GM18507 (cell line): ENCODE data around the gene ATP10D.

Experiments used
- DNase-seq: peaks from one replicate; pipeline ENCODE4 v3.0.0; 2011; ENCODE audit warnings: low read depth; ENCODE audit not compliant: insufficient read length; ENCODE audit errors: extremely low spot score
- FAIRE-seq: peaks from 2 replicates; lab custom pipeline; 2011; peaks lifted over from hg19 to GRCh38; lab: Jason Lieb, UNC

Gene ATP10D

DNA sequence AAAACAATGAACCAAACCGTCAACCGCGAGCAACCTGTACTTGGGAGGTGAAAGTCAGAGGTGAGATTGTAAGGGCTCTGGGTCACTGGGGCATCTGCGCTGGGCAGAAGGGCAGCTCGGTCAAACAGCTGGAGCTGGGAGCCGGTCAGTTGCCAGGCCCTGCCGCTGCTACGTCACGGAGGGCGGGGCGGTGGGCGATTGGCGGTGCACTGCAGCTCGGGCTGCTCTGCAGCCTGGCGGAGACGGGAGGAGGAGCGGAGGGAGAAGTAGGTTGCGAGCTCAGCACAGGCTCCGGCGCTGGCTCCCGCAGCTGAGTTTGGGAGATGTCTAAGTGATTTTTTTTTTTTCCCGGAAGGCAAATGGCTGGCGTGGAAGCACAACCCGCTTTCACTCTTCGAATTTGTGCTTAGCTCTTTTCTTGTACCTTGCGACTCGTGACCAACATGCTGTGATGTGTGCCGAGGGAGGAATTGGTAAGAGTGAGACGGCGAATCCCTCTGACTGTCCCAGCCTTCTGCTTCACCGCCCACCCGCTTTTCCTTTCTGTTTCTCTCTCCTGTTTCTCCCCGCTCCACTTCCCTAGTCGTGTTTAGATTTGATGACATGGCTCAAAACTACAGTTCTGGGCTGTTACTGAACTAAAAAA is at the start of gene ATP10D:
Gene ATP10D (plus strand): TSS at position 229 of the 646 bp plus-strand sequence. CDS start 27,266 bp downstream, outside the sequence.
- DNase-seq (peak; percentile 60), FAIRE-seq (peak; percentile 99)

- DNase-seq (no peak), FAIRE-seq (peak; percentile 5)
Observed at GRCh38 chr4:47442980-47443379, 42.1 kb upstream of the ATP10D start.

DNA sequence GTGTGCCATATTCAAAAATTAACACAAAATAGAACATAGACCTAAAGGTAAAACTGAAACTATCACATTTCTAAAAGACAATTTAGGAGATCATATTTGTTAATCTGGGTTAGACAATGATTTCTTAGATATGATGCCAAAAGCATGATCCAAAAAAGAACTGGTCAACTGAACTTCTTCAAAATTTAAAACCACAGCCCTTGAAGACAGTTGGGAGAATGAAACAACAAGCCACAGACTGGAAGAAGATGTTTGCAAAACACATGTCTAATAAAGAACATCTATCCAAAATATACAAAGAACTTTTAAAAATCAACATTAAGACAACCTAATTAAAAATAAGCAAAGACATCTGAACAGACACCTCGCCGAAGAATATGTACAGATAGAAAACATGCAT is 41.0 kb upstream of the ATP10D start:
- DNase-seq = no peak
- no peak for FAIRE-seq

DNA sequence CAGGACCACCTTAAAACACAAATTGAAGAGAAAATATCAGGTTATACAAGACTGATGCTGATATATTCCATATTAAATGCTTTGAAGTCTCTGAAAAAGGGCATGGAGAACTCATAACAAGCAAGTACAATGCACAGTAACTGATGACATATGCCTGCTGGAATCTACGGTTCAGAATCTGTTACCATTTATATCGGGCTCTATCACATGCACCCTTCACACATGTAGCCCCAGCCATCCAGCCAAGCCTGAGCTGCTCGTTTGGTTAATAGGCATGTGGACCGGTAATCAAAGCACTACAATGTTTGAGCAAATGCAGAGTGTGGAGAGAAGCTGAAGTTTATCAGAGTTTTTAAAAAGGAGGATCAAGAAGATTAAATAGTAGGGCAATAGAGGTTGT is 33.4 kb upstream of the ATP10D start:
- FAIRE-seq = no peak
- no peak for DNase-seq

GRCh38 chr4:47462799-47463234 is 22.3 kb upstream of the ATP10D start:
- FAIRE-seq (peak; percentile 18), DNase-seq (no peak)

DNA sequence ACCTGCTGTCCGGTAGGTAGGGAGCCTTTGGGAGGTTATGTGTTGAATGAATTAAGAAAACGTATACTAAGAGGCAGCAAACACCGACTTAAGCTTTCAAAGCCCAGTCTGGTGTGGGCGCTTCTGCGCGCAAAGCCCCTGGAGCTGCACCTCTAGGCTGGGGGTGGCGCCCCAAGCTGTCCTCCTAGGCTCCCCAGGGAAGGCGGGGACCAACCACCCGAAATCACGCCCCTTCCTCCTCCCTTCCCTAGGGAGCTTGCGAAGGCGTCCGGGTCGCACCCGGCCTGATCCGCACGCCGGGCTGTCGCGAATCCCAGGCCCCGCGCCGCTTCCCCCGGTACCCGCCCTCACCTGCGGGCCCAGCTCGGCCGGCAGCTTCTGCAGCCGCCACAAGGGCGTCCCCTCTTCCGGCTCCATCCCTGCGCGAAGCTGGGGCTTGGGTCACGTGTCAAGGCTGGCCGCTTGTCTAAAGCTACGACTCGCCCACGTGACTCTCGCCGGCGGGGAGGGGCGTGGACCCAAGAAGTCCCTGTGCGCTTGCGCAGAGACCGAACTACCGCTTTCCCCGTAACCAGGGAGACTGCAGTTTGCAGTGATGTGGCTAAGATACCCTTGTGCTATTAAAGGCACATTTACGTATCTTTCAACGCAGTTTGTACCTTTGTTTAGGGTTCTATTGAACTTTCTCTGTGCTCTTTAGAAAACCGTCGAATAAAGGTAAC is 21.7 kb upstream of the ATP10D start, which contains the start of gene COMMD8:
Gene COMMD8 (minus strand): TSS at position 468 of the 722 bp plus-strand sequence. CDS start 51 bp downstream, at position 417.
- peak; percentile 92 for DNase-seq
- peak; percentile 100 for FAIRE-seq

DNA sequence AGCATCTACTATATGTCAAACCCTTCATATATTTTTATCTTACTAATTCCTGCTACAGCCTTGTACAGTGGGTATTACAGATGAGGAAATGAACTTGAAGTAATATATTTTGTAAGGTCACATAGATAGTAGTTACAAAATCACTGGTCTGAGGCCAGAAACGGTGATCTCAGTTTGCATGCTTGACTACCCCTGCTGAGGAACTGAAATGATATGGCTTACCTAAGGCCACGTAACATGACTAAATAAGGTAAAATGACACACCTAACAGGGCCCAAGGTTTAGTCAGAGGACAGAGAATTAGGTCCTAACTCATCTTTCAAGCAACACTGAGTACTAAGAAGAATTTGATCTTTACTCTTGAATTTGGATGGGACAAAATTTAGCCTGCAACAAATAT is 20.1 kb upstream of the ATP10D start:
- FAIRE-seq (peak; percentile 80), DNase-seq (no peak)

DNA sequence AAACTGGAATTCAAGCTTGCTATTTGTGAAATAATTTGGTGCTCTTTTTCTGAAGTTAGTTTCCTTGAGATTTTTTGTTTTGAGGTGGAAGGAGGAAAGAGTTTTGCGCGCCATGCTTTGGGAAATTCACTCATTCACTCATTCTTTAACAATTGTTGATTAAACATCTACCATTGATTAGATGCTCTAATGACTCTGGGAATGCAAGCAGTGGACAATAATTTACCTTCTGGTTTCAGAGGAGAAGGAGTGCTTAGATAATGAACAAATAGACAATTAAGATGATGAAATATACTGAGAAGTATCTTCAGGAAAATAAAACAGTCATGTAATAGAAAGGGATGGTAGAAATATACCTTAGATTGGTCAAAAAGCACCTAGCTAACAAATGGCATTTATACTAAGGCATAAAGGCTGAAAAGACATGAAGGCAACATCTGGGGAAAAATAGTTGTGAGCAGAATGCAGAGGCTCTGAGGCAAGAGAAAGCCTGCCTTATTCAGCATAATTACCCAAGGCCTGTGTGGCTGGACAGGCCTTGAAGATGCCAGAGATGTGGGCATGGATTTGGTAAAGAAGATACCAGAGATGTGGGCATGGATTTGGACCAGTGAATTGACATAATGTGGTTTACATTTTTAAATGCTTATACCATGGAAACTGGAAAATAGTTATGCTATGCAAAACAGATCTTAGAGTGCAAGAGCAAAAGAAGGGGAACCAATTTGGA is 18.9 kb upstream of the ATP10D start:
- no peak for FAIRE-seq

DNA sequence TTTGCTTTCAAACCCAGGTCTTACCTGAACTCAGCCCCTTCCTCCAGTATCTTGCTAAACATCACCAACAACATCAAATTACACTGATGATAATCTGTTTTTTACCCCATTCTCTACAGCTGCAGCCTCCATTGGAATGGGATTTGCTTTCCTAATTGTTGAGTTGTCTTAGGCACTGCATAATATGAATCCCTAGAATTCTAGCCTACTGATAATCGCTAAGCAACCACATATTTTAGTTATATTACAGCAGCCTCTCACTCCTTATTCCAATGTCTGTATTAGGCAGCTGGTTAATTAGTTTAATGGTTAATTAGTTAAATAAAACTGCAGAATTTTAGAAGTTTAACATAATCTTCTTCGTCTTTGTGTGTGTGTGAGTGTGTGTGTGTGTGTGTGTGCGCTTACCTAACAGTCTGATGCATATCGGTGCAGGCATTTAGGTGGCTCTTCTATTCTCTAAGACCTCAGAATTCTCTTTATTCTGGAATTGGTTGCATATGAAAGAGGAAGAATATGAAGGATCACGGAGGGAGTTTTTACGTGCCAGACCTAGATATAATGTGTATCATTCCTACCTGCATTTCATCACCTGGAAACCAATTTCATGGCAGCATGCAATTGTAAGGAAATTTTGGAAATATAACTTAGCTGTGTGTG is 16.2 kb upstream of the ATP10D start:
- FAIRE-seq (no peak), DNase-seq (no peak)

More for the DNA sequence above, 18.9 kb upstream of the ATP10D start:
- DNase-seq = no peak

- no peak for FAIRE-seq
- DNase-seq = no peak
Observed at GRCh38 chr4:47469951-47470350, 15.1 kb upstream of the ATP10D start.

DNA sequence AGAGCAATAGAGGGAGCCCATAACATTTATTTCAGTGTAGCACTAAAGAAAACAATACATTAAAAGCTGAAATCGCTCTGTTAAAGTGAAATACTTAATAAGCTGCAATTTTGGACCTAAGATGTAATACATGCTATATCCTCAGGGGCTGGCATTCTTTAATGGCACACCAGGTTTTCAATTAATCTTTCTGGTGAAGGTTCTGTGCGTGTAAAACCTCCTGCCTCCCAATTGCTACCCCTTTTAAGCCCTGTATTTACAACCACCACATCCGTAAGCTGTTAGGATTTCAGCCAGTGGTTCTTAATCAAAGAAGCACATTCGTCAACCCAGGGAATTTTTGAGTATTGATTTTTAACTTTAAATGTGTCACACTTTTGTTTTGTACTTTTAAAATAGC is 14.0 kb upstream of the ATP10D start:
- no peak for FAIRE-seq
- no peak for DNase-seq

DNA sequence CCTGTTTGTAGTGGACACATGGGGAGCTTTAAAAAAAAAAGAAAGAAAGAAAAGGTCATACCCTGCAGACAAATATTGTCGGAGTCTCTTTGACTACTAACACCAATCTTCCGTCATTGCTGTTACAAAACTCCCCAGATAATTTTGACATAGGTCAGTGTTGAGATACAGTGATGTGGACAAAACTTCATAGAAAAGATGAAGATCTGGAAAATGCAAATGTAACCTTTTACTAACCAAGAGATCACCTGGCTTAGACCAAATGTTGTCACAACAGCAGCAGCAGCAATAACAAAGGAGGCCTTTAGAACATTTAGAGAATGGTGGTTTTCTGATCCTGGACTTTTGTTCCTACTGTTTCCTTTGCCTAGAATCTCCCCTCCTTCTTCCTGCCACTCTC is 13.5 kb upstream of the ATP10D start:
- peak; percentile 18 for FAIRE-seq

GRCh38 chr4:47473141-47473750 is 11.8 kb upstream of the ATP10D start:
- DNase-seq = no peak
- no peak for FAIRE-seq

More for the DNA sequence above, 13.5 kb upstream of the ATP10D start:
- DNase-seq = no peak

GRCh38 chr4:47474799-47475198 is 10.3 kb upstream of the ATP10D start:
- no peak for DNase-seq

GRCh38 chr4:47475411-47475810 is 9.7 kb upstream of the ATP10D start:
- no peak for DNase-seq
- no peak for FAIRE-seq

More at GRCh38 chr4:47474799-47475198, 10.3 kb upstream of the ATP10D start:
- FAIRE-seq = no peak

DNA sequence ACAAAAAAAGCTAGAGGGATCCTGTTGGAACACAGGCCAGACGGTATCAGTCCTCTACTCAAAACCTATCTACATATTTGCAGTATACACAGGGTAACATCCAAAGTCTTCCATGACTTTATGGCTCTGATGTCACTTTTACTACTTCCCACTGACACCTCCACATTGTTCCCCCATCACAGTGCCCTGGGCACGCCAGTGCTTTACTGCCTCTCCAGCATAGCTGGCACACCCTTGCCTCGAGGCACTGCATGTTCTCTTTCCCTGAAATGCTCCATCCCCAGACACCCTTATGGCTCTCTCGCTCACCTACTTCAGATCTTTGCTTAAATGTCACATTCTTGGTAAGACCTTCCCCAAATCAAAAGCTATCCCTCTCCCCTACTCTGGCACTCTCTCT is 6.3 kb upstream of the ATP10D start:
- no peak for FAIRE-seq
- no peak for DNase-seq

DNA sequence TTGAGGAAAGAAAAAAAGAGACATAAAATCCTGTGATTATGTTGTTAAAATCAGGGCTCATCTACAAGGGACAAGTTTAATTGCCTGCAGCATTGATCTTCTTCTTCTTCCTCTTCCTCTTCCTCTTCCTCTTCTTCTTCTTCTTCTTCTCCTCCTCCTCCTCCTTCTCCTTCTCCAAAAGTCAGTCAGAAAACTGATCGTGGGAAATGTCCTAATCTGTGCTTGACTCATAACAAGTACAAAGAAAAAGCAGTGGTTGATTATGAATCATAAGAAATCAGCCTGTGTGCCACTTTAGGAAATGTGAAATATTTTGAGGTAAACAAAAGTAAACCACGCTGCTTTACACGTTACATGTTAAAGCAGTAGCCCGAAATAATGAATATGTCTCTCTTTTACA is 2.7 kb upstream of the ATP10D start:
- DNase-seq (no peak), FAIRE-seq (peak; percentile 49)

DNA sequence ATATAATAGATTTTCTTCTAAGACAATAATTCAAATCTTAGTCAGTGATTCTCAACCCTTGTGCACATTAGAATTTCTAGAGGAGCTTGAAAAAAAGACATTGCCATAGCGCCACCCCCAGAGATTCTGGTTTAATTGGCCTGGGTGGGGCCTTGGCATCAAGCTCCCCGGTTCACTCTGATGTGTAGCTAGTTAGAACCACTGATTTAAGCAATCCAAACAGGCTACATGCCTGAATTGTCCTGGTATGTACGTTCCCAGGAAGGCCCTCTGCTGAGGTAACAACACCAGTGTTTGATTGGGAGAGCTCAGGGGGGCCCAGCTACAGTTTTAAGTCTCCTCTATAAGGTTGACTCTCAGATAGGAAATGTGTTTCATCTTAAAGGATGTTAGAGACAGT is 1.3 kb upstream of the ATP10D start:
- FAIRE-seq = no peak
- no peak for DNase-seq

DNA sequence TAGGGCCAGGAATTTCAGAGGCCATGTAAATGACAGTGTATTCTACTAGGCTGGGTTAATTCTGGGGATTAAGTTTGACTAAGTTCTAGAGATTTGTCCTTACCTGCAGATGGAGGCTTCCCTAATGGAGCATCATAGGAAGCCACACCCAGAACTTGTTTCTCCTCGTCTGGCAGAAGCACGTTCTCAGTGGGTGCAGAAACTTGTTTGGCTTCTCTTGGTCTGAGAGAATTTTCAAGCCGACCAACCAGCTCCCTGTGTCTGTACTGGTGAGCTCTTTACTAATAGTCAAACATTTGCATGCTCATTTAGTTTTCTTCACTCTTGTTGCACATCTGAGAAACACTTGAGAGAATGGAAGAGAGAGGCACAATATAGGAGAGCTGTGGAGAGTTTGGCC is 907 bp upstream of the ATP10D start:
- DNase-seq (no peak), FAIRE-seq (peak; percentile 71)
